SK-N-DZ (cell line): ENCODE measurements around the gene GFRAL.
A peak's percentile ranks its signal among the peaks of the same experiment; 100 is the strongest.

Source experiments
- DNase-seq: peaks from one replicate; pipeline ENCODE4 v3.0.0-alpha.2; 2015; ENCODE audit warnings: low spot score

GFRAL gene

DNA sequence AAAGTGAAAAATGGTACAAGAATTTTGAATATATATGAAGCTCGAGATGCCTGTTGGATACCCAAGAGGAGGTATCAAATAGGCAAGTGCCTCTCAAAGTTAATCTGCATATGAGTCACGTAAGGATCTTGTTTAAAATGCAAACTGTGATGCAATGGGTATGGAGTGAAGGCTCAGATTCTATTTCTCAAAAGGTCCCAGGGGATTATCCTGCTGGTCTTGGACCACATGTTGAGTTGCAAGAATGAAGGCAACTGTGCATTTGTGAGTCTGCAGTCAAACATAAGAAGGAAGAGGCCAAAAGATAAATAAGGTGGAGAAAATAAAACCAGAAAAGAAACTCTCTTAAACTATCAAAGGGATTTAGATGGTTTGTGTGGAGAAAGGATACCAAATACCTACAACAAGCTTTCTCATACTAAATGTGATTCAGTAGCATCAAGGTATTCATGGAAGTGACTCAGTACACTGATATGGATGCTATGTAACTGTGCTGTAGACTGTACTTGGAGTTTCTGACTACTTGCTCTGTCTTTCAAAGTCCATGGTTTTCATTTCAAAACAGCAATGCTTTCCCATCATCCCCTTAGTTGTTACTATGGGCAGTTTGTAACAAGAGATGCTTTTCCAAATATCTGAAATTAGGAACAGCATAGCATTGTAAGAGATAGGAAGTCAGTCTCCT, 106.3 kb downstream of the GFRAL start:
- no peak for DNase-seq

GRCh38 chr6:55437141-55437540, 109.9 kb downstream of the GFRAL start:
- no peak for DNase-seq

DNA sequence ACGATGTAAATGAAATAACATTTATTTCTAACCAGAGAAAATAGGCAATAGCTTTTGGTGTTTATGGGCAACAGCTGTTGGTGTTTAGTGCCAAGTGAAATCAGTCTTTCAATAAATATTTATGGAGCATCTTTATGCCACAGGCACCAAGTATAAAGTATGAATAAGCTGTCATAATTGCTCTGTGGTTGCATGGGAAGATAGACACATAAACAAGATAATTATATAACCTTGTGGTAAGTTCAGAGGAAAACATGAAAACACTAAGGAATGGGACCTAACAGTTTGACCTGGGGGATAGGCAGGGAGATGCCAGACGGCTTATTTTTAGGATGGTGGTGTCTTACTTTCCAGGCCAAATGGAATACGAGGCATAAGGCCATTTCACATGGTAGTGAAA, 110.9 kb downstream of the GFRAL start:
- no peak for DNase-seq

GRCh38 chr6:55443238-55444134, 116.2 kb downstream of the GFRAL start:
- no peak for DNase-seq

- peak; percentile 32 for DNase-seq
Observed at GRCh38 chr6:55445648-55446204, 118.5 kb downstream of the GFRAL start.

- no peak for DNase-seq
Observed at GRCh38 chr6:55447891-55448290, 120.6 kb downstream of the GFRAL start.

- DNase-seq, result no peak
Observed at GRCh38 chr6:55448451-55448850, 121.2 kb downstream of the GFRAL start.

DNA sequence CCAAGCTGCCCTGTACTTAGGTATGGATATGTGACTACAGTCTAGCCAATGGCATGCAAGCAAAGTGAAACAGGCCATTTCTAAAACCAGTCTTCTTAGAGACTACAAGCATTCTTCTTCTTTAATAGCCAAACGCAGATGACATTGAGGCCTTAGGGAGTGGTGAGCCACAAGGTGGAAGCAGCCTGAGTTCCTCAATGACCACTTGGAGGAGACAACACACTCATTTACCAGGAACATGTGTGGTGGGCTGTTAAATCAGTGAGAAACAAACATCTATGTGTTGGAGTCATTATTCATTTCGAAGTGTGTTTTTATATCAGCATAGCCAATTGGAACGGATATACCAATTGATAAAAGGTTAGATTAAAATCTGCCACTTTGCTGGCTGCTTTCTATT, 122.0 kb downstream of the GFRAL start:
- peak; percentile 8 for DNase-seq

DNA sequence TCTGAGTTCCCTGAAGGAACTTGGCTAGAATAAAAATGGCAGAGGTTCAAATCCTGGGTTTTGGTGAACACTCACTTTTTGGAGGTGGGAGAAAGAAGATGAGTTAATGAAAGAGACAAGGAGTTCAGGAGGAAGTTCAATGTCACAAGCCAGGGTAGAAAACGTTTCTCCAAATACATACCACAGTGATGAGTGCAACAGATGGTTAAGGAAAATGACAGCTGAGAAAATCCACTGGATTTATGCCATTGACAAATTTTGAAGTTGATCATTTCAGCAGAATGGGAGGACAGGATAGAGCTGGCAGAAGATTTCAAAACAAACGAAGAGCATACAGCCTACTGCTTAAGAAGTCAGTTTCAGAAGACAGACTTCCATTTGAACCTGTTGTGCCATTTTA, 122.7 kb downstream of the GFRAL start:
- DNase-seq, result no peak
